GM10266 (cell line): ENCODE measurements around the gene ACMSD.

Experiments
- DNase-seq: peaks from one replicate; pipeline ENCODE4 v3.0.0; 2012; ENCODE audit errors: extremely low spot score
- TF ChIP-seq, protein P1 (sequence below): IDR thresholded peaks from 2 replicates; pipeline ENCODE4 v1.5.1; 2012; ENCODE audit warnings: mild to moderate bottlenecking, low read depth; ENCODE audit not compliant: control insufficient read depth, insufficient read depth; ENCODE audit errors: missing control alignments

Gene ACMSD

DNA sequence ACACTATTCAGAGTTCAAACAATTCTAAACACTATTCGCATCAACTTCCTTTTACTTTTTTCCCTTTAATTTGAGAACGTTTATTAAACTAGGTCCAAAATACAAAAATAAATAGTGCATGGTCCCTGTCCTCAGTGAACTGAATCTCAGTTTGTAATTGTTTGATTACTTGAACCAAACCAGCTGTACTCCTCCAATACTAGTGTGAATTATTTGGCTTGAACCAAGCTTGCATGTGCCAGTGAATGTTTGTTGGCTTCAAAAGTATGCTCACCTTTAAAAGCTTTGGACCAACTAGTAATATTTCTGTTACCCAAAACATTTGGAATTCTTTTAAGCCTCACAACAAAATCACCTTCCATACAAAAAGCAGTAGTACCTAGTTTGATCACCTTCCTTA, 95.7 kb downstream of the ACMSD start:
- no peak for DNase-seq
- TF ChIP-seq, protein P1, sequence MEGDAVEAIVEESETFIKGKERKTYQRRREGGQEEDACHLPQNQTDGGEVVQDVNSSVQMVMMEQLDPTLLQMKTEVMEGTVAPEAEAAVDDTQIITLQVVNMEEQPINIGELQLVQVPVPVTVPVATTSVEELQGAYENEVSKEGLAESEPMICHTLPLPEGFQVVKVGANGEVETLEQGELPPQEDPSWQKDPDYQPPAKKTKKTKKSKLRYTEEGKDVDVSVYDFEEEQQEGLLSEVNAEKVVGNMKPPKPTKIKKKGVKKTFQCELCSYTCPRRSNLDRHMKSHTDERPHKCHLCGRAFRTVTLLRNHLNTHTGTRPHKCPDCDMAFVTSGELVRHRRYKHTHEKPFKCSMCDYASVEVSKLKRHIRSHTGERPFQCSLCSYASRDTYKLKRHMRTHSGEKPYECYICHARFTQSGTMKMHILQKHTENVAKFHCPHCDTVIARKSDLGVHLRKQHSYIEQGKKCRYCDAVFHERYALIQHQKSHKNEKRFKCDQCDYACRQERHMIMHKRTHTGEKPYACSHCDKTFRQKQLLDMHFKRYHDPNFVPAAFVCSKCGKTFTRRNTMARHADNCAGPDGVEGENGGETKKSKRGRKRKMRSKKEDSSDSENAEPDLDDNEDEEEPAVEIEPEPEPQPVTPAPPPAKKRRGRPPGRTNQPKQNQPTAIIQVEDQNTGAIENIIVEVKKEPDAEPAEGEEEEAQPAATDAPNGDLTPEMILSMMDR = no peak

DNA sequence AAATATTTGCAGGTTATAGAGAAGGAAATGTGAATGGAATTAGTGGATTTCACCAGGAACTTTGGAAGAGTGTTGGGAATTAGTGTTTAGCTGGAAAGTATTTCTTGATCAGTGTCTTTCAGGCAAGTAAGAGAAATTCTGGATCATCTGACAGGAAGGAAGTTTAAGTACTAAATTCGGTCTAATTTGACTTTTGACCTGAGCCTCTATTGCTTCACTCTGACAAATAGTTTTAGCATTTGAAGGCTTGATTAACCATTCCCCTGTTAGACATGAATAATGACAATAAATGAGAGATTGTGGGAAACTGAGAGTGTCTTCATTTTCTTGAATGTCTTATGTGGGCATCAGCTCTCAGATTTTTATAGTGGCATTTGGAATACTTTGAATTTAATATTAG, 96.2 kb downstream of the ACMSD start:
- TF ChIP-seq, protein P1 = no peak
- no peak for DNase-seq

DNA sequence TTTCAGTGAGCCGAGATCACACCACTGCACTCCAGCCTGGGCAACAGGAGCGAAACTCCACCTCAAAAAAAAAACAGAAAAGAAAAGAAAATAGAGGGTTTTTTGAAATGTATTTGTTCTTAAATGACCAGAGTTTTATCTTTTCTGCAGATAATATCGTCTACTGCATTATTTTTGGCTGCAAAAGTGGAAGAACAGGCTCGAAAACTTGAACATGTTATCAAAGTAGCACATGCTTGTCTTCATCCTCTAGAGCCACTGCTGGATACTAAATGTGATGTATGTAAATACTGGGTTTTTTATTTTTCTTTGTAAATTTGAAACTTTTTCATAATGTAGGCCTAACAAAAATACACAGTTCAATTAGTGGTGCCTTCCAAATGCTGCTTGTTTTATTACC, 98.3 kb downstream of the ACMSD start:
- TF ChIP-seq, protein P1 = no peak
- DNase-seq = no peak

DNA sequence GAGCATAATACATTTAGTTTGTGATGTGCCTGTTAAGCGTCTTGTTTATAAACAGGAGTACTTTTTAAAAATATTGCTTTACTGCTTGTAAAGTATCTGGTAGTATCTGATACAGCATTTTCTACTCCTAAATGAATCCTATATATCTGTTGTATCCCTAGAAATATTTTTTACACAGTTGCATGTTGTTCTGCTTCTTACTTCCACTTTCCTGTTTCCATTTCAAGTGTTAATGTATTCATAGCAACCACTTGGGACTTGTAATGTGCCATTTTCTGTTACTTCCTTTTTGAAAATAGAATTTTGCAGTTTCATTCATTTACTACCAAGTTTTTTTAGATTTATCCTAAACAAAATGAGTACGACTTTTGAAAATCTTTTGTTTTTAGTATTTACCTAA, 105.1 kb downstream of the ACMSD start:
- TF ChIP-seq, protein P1 = no peak
- peak; percentile 17 for DNase-seq

DNA sequence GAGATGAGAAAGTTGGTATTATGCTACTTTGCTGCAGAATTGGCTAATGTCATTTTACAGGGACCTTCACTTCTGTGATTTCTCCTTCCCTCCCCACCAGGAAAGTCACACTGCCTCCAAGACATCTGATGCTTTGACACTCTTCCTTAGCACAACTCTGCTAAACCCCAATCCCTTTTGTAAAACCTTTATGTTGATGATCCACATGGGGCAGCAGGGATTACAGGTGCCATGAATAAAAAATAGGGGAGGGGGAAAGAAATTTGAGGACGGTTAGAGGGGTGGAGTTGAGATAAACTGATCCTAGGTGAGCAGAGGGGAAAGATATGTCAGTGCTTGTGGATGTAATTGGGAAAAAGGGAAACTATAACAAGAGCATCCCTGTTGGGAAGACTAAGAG, 106.6 kb downstream of the ACMSD start:
- DNase-seq = no peak
- TF ChIP-seq, protein P1 = no peak

DNA sequence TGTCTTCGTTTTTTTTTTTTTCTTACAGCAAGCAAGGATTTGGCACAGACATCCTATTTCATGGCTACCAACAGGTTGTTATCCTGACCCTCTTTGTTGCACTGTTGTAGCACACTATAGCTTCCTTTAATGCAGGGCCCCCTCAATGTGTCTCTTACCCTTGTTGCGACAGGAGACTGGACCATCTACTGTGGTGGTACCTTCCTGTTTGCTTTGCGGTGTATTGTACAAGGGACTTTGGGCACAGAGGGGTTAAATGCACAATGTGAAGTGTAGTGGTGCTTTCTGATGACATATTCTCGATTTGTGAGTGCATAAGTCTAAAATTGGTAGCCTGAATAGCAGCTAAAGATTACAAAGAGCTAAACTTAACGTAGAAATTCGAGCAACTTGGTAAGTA, 107.7 kb downstream of the ACMSD start:
- TF ChIP-seq, protein P1 = no peak
- no peak for DNase-seq

DNA sequence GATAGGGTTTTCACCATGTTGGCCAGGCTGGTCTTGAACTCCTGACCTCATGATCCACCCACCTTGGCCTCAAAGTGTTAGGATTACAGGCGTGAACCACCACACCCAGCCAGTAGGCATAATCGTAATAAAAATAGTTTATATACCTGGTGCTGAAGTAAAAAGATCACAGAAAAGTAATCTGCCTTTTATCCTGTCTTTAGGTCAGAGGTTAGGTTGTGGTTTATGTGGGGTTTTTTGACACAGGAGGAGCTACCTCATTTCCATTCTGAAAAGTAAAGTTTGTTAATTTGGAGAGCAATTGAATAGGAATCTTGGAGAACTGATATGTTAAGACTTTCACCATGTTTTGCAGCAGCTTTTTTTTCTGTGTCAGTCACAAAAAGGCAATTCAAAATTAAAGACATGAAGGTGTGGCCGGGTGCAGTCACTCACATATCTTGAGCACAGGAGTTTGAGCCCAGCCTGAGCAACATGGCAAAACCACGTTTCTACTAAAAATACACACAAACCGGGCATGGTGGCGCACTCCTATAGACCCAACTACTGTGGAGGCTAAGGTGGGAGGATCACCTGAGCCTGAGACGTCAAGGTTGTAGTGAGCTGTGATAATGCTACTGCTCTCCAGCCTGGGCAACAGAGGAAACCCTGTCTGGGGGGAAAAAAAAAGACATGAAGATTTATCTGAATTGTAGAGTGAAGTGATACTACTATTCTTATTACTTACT, 111.7 kb downstream of the ACMSD start:
- DNase-seq = no peak
- TF ChIP-seq, protein P1 = no peak
